ENCODE data around the gene VTCN1. TPM values are rescaled to one million over a fixed set of nuclear protein-coding genes. Genes with fewer than 3 reads are reported as not detected.
A peak's percentile ranks its signal among the peaks of the same experiment; 100 is the strongest.

VTCN1 gene
- polyA plus RNA-seq, 3 donors = not detected

DNA sequence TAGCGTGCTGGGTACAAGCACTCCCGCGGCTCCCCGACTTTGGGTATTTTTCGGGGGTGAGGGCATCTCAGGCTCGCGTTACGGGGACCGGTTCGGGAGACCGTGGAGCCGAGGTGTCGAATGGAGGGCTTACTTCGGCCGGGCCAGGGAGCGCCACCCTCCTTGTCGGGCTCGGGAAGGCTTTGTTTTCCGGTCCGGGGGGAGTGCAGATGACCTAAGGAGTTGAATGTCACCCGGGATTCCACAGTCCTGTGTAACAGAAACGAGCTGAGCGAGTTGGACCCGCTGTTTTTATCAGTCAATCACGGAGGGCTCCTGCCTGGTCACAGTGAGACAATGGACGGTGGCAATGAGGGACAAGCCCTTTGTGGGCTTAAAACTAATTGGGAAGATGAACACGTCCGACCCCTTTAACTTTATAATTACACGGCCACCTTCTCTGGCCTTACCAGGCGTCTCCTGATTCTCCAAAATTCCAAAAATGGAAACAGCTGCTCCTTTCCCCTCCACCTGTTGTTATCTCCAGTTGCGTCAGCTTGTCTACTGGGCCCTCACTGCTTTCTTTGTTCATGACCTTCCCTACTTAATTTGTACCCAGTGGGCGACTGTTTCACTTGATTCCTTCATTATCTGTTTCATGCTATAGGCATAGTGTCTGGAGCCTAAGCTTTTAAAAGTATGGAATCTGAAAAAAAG is 88.2 kb downstream of the VTCN1 start:
- no peaks in the 10 kb centered on the region for H4K20me1 ChIP-seq (ENCODE audit: insufficient read depth, low read length)
- Mint-ChIP-seq H3K4me1 (peaks cover 19% of the 10 kb centered on the region), H3K27ac (peak overlapping the region in 2 of 7 donors; percentile 12 to 92), H3K36me3 (no peaks in the 10 kb centered on the region), H3K9me3 (peaks cover 0 to 4% (median 0%) of the 10 kb centered on the region in 7 donors), H3K4me3 (peak overlapping the region; percentile 85 to 91), H3K27me3 (ENCODE audit: low read depth in 3 of 3) (peaks cover 0 to 15% (median 9%) of the 10 kb centered on the region in 3 donors)
- H3K9me3 ChIP-seq (replicated peaks in 1 of 2; ENCODE audit: control insufficient read depth in 1 of 2, insufficient read depth in 1 of 2, low read length in 2 of 2) = no peaks in the 10 kb centered on the region
- peak overlapping the region; percentile 72 to 78 for H3K27ac ChIP-seq (ENCODE audit: low read depth in 1 of 2, low read length in 2 of 2)
- intact Hi-C loops (cut with micrococcal nuclease) = loop anchor here (5.0 kb wide), 3 partner anchors 60 to 245 kb away; partner anchors contain the start of genes MAN1A2 (in 1 of the 2) and TTF2 (in 1 of the 2)
- H3K4me2 ChIP-seq (replicated peaks; ENCODE audit: extremely low read depth, low read length, poor library complexity, severe bottlenecking) = peak overlapping the region; percentile 85
- peak overlapping the region; percentile 67 for H3K9ac ChIP-seq (ENCODE audit: insufficient read depth, low read length, poor library complexity, severe bottlenecking)
- H3K4me3 ChIP-seq (replicated peaks in 1 of 3; ENCODE audit: low read depth in 2 of 3, low read length in 3 of 3) = peak overlapping the region; percentile 44 to 79 (median 66)
- H3K27me3 ChIP-seq (ENCODE audit: control insufficient read depth in 2 of 2, insufficient read depth in 2 of 2, low read length in 2 of 2) = peaks cover 0 to 8% of the 10 kb centered on the region in 2 donors
- H3K79me2 ChIP-seq (ENCODE audit: insufficient read depth, low read length) = no peaks in the 10 kb centered on the region
- TF ChIP-seq, protein P1, sequence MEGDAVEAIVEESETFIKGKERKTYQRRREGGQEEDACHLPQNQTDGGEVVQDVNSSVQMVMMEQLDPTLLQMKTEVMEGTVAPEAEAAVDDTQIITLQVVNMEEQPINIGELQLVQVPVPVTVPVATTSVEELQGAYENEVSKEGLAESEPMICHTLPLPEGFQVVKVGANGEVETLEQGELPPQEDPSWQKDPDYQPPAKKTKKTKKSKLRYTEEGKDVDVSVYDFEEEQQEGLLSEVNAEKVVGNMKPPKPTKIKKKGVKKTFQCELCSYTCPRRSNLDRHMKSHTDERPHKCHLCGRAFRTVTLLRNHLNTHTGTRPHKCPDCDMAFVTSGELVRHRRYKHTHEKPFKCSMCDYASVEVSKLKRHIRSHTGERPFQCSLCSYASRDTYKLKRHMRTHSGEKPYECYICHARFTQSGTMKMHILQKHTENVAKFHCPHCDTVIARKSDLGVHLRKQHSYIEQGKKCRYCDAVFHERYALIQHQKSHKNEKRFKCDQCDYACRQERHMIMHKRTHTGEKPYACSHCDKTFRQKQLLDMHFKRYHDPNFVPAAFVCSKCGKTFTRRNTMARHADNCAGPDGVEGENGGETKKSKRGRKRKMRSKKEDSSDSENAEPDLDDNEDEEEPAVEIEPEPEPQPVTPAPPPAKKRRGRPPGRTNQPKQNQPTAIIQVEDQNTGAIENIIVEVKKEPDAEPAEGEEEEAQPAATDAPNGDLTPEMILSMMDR (IDR thresholded peaks at IDR 0.05) = peak; percentile 54
- DNase-seq = no peak
- H3K4me1 ChIP-seq (ENCODE audit: control insufficient read depth in 1 of 2, insufficient read depth in 2 of 2, low read length in 2 of 2) = peaks cover 12 to 15% of the 10 kb centered on the region in 2 donors
- 29% methylated on average over 28 of the region's 32 CpGs for WGBS (ENCODE audit: insufficient coverage)
- H3K36me3 ChIP-seq (replicated peaks in 1 of 2; ENCODE audit: control insufficient read depth in 1 of 2, insufficient read depth in 2 of 2, low read length in 2 of 2) = no peaks in the 10 kb centered on the region
- H2AFZ ChIP-seq (ENCODE audit: insufficient read depth, low read depth, low read length, poor library complexity, severe bottlenecking) = peak overlapping the region; percentile 90

DNA sequence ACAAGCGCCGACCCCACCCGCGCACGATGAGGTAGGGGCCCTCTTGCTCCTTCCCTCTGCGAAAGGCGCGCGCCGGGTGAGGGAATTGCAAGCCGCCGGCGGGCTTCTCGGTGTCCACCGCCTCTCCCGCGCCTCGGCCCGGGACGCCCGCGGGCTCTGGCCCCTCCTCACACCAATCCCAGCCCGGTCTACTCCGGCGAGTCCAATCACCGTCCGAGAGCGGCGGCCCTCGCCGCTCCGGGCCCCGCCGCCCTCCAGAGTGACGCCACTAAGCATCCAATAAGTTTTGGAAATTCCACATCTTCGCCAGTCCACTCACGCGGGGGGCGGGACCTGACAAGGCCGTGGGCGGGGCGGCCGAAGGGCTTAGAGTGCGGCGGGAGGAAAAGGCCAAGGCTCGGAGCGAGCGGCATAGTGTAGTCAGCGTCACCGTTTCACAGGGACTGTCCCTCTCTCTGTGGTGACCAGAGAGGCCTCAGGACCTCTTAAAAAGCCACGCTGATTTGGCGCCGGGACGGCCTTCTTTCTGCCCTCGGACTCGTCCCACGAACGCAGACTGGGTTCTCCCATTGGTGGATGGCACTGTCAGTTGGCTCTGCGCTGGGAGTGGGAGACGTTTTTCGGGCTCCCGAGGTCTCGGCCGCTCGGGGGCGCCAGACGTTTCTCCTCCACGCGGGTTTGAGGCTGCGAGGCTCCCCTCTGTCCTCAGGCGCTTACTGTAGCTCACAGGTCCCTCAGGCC is 89.0 kb downstream of the VTCN1 start, which contains the start of gene TRIM45:
TRIM45 (minus strand) TSS at position 161 of the 741 bp plus-strand sequence. CDS start 548 bp downstream, outside the sequence.
- no peaks in the 10 kb centered on the region for H3K36me3 ChIP-seq (replicated peaks in 1 of 2; ENCODE audit: control insufficient read depth in 1 of 2, insufficient read depth in 2 of 2, low read length in 2 of 2)
- no peaks in the 10 kb centered on the region for H3K9me3 ChIP-seq (replicated peaks in 1 of 2; ENCODE audit: control insufficient read depth in 1 of 2, insufficient read depth in 1 of 2, low read length in 2 of 2)
- TF ChIP-seq, protein P1 (IDR thresholded peaks at IDR 0.05) = peak; percentile 75
- Mint-ChIP-seq H3K27ac (peak within 1 kb of the TSS; percentile 79 to 92 (median 90)), H3K27me3 (ENCODE audit: low read depth in 3 of 3) (peaks cover 0 to 15% (median 9%) of the 10 kb centered on the region in 3 donors), H3K9me3 (peaks cover 0 to 4% (median 0%) of the 10 kb centered on the region in 7 donors), H3K4me1 (peaks cover 18% of the 10 kb centered on the region), H3K4me3 (peak within 1 kb of the TSS; percentile 85 to 91), H3K36me3 (no peaks in the 10 kb centered on the region)
- no peaks in the 10 kb centered on the region for H4K20me1 ChIP-seq (ENCODE audit: insufficient read depth, low read length)
- peaks cover 12 to 15% of the 10 kb centered on the region in 2 donors for H3K4me1 ChIP-seq (ENCODE audit: control insufficient read depth in 1 of 2, insufficient read depth in 2 of 2, low read length in 2 of 2)
- H3K27ac ChIP-seq (ENCODE audit: low read depth in 1 of 2, low read length in 2 of 2) = peak within 1 kb of the TSS; percentile 72 to 78
- H3K4me2 ChIP-seq (replicated peaks; ENCODE audit: extremely low read depth, low read length, poor library complexity, severe bottlenecking) = peak within 1 kb of the TSS; percentile 85
- H3K79me2 ChIP-seq (ENCODE audit: insufficient read depth, low read length) = no peaks in the 10 kb centered on the region
- intact Hi-C loops (cut with micrococcal nuclease) = loop anchor here (5.0 kb wide), 3 partner anchors 59 to 246 kb away; partner anchors contain the start of genes MAN1A2 (in 1 of the 2) and TTF2 (in 1 of the 2)
- H3K27me3 ChIP-seq (ENCODE audit: control insufficient read depth in 2 of 2, insufficient read depth in 2 of 2, low read length in 2 of 2) = peaks cover 0 to 8% of the 10 kb centered on the region in 2 donors
- 0% methylated on average over 69 of the region's 71 CpGs for WGBS (ENCODE audit: insufficient coverage)
- peak; percentile 91 to 95 (median 93) for DNase-seq
- peak within 1 kb of the TSS; percentile 67 for H3K9ac ChIP-seq (ENCODE audit: insufficient read depth, low read length, poor library complexity, severe bottlenecking)
- peak within 1 kb of the TSS; percentile 44 to 79 (median 66) for H3K4me3 ChIP-seq (replicated peaks in 1 of 3; ENCODE audit: low read depth in 2 of 3, low read length in 3 of 3)
- H2AFZ ChIP-seq (ENCODE audit: insufficient read depth, low read depth, low read length, poor library complexity, severe bottlenecking) = peak within 1 kb of the TSS; percentile 90
